Stimulated activated CD8-positive, alpha-beta memory T cell treated with anti-CD3 and anti-CD28 coated beads, Interleukin-2, amount 100 ng/mL, for 48 hours (primary cell): ENCODE data around the gene SORBS2.
"Not testable (repeated sequence)": the region's sequence is repeated elsewhere in the genome, so short reads cannot be mapped to it uniquely, and the experiment has no call there.

ENCODE experiments used
- DNase-seq, 2 donors: peaks; one replicate each; pipeline ENCODE4 v3.0.0-alpha.2; 2020; ENCODE audit warnings: low read depth in 2 of 2

SORBS2 gene

DNA sequence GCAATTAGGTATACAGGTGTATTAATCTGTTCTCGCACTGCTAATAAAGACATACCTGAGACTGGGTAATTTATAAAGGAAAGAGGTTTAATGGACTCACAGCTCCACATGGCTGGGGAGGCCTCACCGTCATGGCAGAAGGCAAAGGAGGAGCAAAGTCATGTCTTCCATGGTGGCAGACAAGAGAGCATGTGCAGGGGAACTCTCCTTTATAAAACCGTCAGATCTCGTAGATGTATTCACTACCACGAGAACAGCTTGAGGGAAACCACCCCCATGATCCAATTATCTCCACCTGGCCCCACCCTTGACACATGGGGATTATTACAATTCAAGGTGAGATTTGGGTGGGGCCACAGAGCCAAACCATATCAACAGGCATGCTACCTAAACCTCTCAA is 97.5 kb downstream of the SORBS2 start:
- DNase-seq: not testable (repeated sequence)

DNA sequence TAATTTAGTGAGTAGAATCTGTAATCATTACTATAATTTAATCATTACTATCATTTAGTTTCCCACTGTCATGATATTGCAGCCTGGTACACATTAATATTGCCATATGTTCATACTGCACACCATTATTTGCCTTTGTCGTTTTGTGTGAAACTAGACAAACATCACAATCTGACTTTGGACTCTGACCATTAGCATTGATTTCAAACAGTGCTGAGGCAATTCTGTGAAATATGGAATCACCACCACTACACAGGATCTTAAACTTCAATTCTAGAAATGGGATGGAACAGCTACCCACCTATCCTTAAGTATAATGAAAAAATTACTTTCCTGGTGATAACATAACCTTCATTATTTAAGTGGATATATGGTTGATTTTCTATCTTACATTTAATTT is 98.3 kb downstream of the SORBS2 start:
- DNase-seq: no peak

DNA sequence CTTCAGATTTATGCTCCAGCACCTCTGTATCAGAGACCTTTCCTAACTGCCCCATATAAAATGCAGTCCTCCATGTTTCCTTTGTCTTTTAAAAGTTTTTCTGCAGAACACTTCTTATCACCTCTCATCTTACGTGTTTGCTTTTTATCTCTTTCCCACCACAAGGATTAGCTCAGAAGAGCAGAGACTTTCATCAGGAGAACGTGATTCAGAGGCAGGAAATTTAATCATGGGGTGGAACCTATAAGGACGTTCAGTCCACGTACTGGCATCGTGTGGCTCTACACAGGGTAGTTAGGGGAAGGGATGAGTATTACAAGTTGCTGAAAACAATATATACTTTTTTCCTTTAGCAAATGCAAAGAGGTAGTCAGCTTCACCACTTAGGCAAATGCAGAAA is 98.7 kb downstream of the SORBS2 start:
- no peak for DNase-seq

DNA sequence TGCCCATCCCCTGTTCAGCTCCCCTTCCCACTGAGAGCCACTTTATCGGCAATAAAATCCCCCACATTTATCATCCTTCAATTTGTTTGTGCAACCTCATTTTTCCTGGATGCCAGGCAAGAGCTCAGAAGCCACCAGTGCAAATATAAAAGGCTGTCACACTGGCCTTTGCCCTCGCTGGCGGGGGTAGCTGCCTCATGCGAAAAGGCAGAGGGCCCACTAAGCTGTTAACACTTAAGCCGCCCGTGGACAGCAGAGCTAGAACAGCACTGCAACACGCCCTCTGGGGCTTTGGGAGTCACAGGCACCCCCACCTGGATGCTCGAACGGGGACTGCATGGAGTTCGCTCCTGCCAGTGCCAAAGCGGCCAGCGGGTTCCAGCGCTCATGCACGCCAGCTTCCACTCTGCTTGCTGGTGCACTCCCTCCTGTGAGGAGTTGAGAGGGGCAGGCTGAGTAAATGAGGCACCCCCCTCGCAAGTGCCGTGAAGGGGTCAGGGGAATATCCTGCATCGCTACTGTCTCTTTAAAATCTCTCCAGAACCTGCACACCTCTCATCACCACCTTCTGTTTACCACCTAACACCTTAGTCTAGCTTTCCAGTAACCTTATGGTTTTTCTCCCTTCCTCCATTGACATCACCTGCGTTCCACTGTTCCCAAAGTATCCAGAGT is 99.5 kb downstream of the SORBS2 start:
- no peak for DNase-seq

DNA sequence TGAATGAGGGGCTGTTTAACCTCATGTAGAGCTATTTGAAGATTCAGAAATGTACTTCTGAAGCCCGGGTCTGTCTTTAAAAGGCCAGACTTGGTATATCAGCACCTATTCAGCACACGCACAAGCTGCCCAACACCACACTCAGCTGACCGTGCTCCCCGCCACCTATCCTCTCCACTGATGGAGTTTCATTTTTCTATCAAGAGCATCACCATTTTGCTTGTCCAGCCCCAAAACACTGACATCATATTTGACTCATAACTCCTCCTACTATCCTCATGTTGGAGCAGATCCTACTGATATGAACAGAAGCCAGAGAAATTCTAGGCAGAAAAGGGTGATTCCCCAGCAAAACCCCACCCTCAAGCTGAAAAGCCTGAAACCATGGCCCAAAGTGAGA is 100.3 kb downstream of the SORBS2 start:
- no peak for DNase-seq

DNA sequence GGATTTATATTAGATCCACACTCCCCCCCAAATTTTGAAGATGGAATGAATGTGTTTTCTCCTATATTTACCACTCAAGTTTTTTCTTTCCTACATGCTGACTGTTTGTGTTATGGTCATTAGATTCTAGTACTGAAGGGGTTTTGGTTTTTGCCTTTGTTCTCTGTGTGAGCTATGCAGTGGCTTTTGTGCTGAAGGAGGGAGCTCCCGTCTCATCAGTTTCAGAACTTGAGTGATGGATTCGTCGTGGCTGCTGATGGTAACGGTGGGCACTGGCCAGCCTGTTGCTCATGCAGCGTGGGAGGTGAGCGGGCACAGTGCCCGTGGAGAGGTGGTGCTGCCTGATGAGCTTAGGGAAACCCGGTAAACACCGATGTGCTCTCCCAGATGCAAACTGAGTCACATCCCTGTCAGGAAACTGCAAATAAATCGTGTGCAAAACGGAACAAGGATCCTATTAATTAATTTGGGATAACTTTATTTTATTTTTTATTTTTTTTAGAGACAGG is 101.5 kb downstream of the SORBS2 start:
- no peak for DNase-seq

DNA sequence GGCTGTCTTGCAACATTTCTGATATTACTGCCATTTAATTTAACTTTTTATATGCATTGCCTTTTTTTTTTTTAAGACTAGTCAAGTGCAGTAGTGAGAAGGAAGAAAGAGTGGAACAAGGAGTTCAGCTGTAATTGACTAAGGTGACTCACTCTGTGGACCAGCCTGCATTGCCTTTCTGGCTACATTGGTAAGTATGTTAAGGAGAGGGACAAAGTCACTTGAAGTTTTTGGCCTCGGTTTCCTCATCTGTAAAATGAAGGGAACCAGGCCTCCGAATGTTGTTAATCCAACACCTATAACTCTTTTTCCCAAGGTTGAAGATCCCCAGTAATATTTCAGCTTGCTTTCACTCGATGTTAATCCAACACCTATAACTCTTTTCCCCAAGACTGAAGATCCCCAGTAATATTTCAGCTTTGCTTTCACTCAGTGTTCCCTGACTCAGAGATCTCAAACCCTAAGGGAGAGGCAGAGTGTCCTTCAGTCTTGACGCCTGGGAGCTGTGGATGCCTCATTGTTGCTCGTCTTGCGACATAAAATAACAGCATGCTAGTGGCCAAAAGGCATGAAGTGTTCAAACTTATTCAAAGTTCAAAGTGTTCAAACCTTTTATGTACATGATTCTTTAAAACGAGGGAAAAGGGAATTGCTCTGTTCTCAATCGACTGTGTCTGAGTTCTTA is 102.0 kb downstream of the SORBS2 start:
- DNase-seq: no peak

DNA sequence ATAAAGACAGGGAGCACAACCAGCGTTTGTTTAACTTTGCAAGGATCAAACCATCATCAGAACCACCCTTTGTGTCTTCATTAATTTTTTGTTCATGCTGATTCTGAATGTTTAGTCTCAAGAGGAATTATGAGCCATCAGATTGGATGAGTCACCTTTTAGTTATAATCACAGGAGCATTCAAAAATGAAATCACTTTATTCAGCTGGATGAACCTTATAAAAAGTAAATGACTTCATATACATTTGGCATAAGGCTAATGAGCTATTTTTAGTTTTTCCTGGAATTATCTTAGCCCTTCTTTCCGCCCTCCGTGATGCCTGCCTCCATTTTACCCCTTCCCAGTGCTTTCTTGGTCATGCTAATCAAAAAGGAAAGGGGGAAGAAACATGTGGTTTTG is 103.6 kb downstream of the SORBS2 start:
- DNase-seq: no peak

DNA sequence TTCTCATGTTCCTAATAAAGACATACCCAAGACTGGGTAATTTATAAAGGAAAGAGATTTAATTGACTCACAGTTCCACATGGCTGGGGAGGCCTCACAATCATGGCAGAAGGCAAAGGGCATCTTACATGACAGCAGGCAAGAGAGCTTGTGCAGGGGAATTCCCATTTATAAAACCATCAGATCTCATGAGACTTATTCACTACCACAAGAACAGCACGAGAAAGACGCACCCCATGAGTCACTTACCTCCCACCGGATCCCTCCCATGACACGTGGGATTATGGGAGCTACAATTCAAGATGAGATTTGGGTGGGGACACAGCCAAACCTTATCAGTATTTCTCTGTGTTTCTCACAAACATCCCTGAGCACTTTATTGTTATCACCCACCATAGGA is 104.4 kb downstream of the SORBS2 start:
- DNase-seq: not testable (repeated sequence)

DNA sequence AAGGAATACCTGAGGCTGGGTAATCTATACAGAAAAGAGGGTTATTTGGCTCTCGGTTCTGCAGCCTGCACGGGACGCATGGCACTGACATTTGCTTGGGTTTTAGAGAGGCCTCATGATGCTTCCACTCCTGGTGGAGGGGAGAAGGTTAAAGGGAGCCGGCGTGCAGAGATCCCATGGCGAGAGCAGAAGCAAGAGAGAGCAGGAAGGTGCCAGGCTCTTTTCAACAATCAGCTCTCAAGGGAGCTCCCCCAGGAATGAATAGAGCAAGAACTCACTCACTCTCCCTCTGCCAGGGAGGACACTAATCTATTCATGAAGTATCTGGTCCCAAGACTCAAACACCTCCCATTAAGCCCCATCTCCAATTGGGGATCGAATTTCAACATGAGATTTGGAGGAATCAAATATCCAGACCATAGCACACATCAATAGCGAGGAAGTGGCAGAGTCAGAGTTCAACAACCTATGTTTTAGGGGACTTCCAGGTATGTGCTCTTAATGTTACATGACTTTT is 109.8 kb downstream of the SORBS2 start:
- DNase-seq: no peak

DNA sequence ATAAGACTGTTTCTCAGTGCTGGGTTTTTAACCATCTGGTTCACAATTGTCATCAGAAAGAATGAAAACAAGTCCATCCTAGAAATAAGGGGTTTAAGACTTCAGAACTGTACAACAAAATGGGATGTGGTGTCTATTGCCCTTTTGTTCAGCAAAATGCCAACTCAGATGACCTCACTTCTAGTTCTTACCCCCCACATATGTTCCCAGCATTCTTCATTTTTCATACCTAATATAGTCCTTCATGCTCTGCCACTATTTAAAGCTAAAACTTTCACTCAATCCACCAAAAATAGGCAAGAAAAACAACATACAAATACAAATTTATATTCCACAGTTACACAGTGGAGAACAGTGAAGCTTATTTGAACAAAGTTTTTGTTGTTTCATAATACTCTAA is 111.4 kb downstream of the SORBS2 start:
- no peak for DNase-seq

DNA sequence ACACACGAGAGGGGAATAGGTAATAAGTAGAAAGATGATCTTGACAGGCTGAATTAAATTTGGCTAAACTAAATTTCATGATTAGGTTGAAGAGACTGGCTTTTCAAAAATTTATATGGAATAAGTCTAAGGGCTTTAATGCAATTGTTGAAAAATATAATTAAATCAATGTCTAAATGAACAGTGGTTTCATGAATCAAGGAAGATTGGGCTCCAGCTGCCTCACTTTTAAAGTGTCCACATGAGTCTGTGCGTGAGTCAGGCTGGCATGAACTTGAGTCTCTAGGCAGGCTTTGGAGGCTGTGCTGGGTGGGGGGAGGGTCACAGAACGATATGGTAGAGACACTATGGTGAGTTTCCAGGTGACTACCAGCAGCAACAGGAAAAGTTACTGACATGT is 111.9 kb downstream of the SORBS2 start:
- no peak for DNase-seq

DNA sequence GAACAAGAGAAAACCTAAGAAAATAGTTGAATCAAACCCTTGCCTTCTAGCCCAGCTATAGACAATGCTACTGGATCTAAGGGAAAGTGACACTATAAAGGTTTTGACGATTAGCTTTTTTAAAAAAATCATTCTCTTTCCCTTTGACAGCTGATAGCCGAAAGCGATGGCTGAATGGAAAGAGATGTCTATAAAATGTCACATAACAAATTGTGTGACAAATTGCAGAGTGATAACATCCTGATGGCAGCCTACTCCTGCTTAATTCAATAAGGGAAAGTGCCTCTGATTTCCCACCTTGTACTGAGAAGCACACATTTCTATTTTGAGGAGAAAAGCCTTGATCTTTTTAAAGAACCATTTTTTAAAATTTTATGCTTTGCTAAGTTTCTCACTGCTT is 114.5 kb downstream of the SORBS2 start:
- DNase-seq: no peak

DNA sequence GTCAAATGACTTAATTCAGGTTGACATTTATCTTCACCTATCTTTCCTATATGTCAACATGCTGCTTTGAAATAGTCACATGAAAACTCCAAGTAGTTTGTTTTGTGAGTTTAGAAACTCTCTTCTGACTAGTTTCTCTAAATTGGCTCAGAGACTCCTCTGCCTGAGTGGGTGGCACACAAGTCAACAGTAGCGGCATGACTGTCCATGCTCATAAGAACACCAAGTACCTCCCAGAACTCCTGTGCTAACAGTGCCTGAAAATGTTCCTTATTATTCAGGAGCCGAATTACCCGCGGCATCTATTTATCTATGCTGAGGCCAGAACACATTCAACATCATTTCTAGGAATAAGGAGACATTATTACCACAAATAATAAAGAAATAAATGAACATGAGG is 116.3 kb downstream of the SORBS2 start:
- no peak for DNase-seq

DNA sequence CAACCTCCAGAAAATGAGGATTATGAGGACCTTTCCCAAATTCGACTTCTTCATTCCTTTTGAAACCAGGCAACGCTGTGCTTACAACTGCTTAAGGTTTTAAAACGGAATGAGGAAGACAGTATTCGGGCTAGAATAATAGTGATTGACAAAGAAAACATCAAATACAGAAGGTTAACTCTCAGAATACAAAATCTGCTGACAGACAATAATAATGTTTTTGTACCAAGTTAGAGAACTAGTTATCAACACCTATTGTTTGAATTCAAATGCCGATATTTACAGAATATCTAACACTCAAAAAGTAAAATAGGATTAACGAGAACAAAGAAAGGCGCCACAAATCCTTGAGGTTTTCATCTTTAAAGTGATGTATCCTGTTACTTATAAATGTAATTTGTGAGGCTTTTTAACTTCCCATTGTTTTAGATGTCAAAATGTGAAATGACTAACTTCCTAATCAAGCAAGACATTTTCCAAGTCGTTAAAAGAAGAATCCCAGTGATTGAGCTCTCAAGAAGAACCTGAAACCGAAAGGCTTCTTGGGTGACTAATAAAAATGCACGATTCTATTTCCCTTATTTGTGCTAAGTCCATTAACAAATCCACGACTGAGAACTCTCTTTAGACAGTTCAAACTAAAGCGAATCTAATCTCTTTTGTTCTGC is 118.3 kb downstream of the SORBS2 start:
- no peak for DNase-seq

DNA sequence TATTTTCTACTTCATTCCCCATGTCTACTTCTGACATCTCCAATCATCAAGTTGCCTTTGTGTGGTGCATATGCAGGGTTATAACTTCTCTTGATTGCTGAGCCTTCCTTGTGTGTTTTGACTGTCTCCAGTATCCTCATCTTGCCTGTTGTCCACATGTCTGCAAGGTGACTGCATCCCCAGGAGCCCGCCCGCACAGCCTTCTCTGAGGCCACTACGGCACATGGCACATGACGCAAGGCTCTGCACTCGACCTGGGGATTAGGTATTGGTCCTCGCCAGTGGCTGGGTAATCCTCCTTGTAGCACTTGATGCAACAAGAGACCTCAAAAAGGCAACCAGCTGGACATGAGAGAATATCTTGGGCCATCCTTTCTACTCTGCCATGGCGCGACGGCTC is 122.6 kb downstream of the SORBS2 start:
- DNase-seq: no peak

DNA sequence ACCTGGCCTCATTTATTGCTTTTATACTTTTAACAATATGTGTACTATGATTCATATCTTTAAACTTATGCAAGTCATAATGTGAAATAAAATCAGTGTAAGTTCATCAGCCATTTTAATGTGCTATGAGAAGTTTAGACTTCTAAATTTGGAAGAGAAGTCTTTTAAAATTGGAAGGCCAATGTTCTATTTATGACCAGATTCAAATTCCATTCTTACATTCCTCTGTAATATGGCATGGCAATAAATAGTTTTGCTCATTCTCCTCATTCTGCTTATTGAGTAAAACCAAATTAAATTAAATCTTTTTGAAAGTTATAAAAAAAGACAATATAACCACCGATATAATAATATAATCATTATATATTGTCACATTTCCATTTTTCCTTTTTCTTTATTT is 126.2 kb downstream of the SORBS2 start:
- DNase-seq: no peak

DNA sequence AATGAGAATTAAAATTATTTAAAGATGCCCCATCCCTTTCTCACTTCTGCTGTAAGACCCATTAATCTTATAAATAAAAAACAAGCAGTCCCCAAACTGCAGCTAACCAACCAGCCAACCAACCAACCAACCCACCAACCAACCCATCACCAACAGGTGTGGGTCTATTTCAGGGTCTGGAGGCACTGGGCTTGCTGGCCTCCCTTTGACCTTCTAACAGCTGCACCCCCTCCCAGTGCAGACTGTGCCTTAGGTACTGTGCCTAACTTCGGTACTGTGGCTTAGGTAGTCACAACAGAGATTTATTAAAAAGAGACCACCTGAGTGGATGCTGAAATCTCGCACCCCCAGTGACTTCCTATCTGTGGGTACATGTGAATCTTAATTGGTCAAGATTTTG is 128.1 kb downstream of the SORBS2 start:
- DNase-seq: no peak

DNA sequence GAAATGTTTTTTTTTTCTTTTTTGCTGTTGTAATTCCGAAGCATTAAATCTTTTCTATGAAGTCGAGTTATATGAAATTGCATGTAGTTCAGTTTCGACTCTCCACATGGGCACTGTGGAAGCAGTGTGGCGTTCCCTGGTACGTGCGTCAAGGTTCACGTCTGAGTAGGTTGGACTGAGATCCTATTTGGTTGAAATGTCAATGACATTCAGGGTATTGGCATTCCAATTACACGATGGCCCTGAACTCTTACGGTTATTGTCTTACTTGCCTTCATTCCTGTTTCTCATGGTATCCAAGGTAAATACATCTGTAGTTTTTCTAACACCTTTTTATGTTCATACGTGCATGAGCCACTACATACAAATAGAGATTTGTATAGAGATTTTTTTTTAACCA is 128.8 kb downstream of the SORBS2 start:
- no peak for DNase-seq

DNA sequence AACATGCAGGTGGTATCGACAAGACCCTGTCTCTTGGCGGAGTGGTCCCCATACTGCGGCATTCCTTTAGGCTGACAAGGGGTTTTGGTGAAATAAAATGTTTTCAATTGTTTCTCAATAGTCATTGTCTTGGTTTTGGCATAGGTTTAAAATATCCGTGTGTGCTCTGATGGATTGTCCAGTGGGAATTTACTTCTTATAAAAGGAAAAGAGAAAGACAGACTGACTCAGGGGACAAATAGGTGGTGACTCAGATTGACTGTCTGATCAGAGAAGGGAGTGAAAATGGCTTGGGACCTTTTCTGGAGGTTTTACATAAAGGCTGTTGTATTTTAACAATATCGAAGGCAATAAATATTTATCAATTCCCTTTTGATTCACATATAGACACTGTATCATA is 129.8 kb downstream of the SORBS2 start:
- DNase-seq: no peak

DNA sequence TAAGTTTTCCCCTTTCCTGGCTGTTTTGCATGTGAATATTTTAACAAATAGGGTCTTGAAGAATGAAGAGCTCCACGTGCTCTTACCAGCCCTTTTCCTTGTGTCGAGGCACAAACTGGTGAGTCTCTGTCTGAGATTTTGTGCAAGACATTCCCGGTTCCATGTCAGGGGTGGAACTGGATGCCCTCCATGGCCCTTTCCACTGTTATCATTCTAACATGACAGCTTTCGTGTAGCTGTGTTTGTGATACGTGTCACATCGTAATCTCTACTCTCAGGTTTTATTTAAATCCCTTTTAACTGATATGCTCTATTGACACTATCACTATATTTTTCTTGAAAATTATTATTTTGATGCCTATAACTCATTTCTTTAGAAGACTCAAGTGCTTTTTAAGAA is 130.4 kb downstream of the SORBS2 start:
- DNase-seq: no peak

DNA sequence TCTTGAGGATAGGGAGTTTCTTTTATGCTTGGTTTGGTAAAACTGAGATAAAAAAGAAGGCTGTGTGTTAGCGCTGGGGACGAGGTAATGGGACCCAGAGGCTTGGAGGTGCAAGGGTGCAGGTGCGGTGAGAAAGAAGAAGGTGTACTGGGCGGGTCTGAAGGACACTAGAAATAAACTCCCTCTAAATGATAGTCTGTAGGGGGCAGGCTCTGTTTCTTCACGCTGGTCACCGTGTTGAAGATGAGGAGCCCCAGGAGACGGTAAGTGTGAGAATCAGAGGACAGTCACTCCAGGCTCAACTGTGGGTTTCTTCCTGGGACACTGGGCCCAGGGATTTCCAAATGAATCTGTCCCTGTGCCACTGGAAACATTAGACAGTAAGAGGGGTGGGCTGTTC is 131.4 kb downstream of the SORBS2 start:
- DNase-seq: no peak

DNA sequence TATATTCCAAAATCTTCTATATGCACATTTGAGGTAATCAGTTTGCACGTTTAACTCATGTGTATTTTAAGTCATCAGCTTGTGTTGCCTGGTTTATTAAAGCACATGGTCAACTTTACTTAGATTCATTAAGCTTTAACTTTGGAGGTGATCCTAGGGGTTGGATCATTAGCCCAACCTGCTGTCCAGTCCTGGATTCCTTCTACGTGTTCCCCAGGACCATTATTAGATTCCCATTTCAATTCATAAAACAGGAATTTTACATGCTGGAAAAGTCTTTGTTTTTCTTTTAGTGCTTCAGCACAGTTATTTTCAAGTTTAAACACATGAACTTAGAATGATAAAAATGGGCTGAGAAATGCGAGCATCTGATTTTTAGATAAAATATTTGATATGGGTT is 132.5 kb downstream of the SORBS2 start:
- no peak for DNase-seq
